Endothelial cell of umbilical vein (primary cell): ENCODE measurements around the gene ADSL. TPM values are rescaled to one million over a fixed set of nuclear protein-coding genes. Genes with fewer than 3 reads are reported as not detected.

Source experiments
- BruUV-seq: library from RNA; stranded (reverse); fragments of 400-500 nt; replicated peaks from 2 replicates; lab custom pipeline; 2021; lab: Mats Ljungman, UMichigan
- CTCF ChIA-PET: fragments of 300-600, 350-600 bp; sonication (Branson Sonifier 250); formaldehyde crosslinking; loops from one replicate; lab custom pipeline; 2021; ENCODE audit warnings: antibody characterized with exemption, inconsistent platforms; lab: Charles Lee
- POLR2A ChIA-PET: fragments of 300-600, 350-600 bp; sonication (Branson Sonifier 250); formaldehyde crosslinking; loops from one replicate; lab custom pipeline; 2021; ENCODE audit warnings: antibody characterized with exemption, inconsistent platforms; lab: Charles Lee
- DNase-seq: peaks from one replicate; pipeline ENCODE4 v3.0.0-alpha.2; 2011; ENCODE audit warnings: low read depth, low spot score
- FAIRE-seq: peaks from 2 replicates; lab custom pipeline; 2011; peaks lifted over from hg19 to GRCh38; lab: Jason Lieb, UNC
- H2AFZ ChIP-seq: 2 replicates; pipeline ENCODE4 v1.6.0; 2012; ENCODE audit warnings: low read depth, low read length, control low read depth, inconsistent platforms
- H3K27ac ChIP-seq: 2 replicates; pipeline ENCODE4 v1.5.1; 2011; ENCODE audit warnings: low read depth, mild to moderate bottlenecking, control low read depth, low read length, moderate library complexity; ENCODE audit not compliant: insufficient read depth
- H3K27me3 ChIP-seq, 2 experiments: 2 replicates each; pipeline versions ENCODE4 v1.6.0 to v1.6.1; 2011; ENCODE audit warnings: low read length in 2 of 2, mixed read lengths in 1 of 2; ENCODE audit not compliant: control insufficient read depth in 2 of 2, insufficient read depth in 2 of 2
- H3K36me3 ChIP-seq, 2 experiments: 2 replicates in 1 of 2; 3 replicates in 1 of 2; pipeline ENCODE4 v1.5.1; 2011; ENCODE audit warnings: low read length in 2 of 2, mild to moderate bottlenecking in 1 of 2, moderate library complexity in 1 of 2; ENCODE audit not compliant: control insufficient read depth in 2 of 2, insufficient read depth in 2 of 2; ENCODE audit errors: extremely low read depth in 1 of 2
- H3K4me1 ChIP-seq: 3 replicates; pipeline ENCODE4 v1.5.1; 2011; ENCODE audit warnings: mild to moderate bottlenecking, low read length; ENCODE audit not compliant: control insufficient read depth, insufficient read depth; ENCODE audit errors: extremely low read depth
- H3K4me2 ChIP-seq: 2 replicates; pipeline ENCODE4 v1.6.1; 2011; ENCODE audit warnings: low read length, control low read depth, mixed read lengths; ENCODE audit not compliant: insufficient read depth
- H3K4me3 ChIP-seq, 3 experiments: fragments of 200-600 bp in 1 of 3; sonication (generic), shearing (Covaris generic) in 1 of 3; replicated peaks in 1 of 3; 2 replicates each; pipeline ENCODE4 v1.5.1; 2011 to 2016; ENCODE audit warnings: control low read depth in 3 of 3, low read length in 3 of 3, mild to moderate bottlenecking in 2 of 3, inconsistent platforms in 1 of 3, low read depth in 1 of 3, moderate library complexity in 1 of 3; ENCODE audit not compliant: insufficient read depth in 1 of 3
- H3K79me2 ChIP-seq: 2 replicates; pipeline ENCODE4 v1.6.0; 2012; ENCODE audit warnings: low read length, inconsistent platforms; ENCODE audit not compliant: control insufficient read depth, insufficient read depth
- H3K9ac ChIP-seq: replicated peaks from 2 replicates; pipeline ENCODE3; 2011; ENCODE audit warnings: low read length, control low read depth; ENCODE audit not compliant: insufficient read depth; ENCODE audit errors: extremely low read depth
- H3K9me1 ChIP-seq: replicated peaks from 3 replicates; pipeline ENCODE4 v1.6.0; 2011; ENCODE audit warnings: mild to moderate bottlenecking, low read length; ENCODE audit not compliant: control insufficient read depth, insufficient read depth; ENCODE audit errors: extremely low read depth
- H3K9me3 ChIP-seq: replicated peaks from 2 replicates; pipeline ENCODE4 v1.5.1; 2012; ENCODE audit warnings: low read length, inconsistent platforms; ENCODE audit not compliant: control insufficient read depth, insufficient read depth
- H4K20me1 ChIP-seq: replicated peaks from 2 replicates; pipeline ENCODE3; 2011; ENCODE audit warnings: mild to moderate bottlenecking, low read length; ENCODE audit not compliant: control insufficient read depth, insufficient read depth; ENCODE audit errors: extremely low read depth
- EZH2 ChIP-seq: IDR thresholded peaks from 2 replicates; pipeline ENCODE4 v1.6.1; 2012; ENCODE audit warnings: borderline replicate concordance, low read depth, mild to moderate bottlenecking, moderate library complexity, low read length, inconsistent platforms; ENCODE audit not compliant: severe bottlenecking
- FOS ChIP-seq: IDR thresholded peaks from 2 replicates; pipeline ENCODE4 v1.6.1; 2011; ENCODE audit warnings: mild to moderate bottlenecking, low read length, moderate library complexity, borderline replicate concordance; ENCODE audit not compliant: insufficient read depth
- GATA2 ChIP-seq: IDR thresholded peaks from 2 replicates; pipeline ENCODE4 v1.7.0; 2011; ENCODE audit warnings: low read depth, mild to moderate bottlenecking, moderate library complexity, mixed read lengths, low read length; ENCODE audit not compliant: insufficient read length, insufficient read depth
- JUN ChIP-seq: IDR thresholded peaks from 2 replicates; pipeline ENCODE4 v1.6.1; 2011; ENCODE audit warnings: borderline replicate concordance, low read depth; ENCODE audit not compliant: insufficient read length, insufficient read depth
- MYC ChIP-seq: IDR thresholded peaks from one replicate; pipeline ENCODE4 v1.6.1; 2011; ENCODE audit warnings: mild to moderate bottlenecking, low read depth, low read length
- POLR2A ChIP-seq: IDR thresholded peaks from 2 replicates; pipeline ENCODE4 v1.6.1; 2012; ENCODE audit warnings: low read depth, mild to moderate bottlenecking, control low read depth, low read length
- POLR2AphosphoS5 ChIP-seq: IDR thresholded peaks from 2 replicates; pipeline ENCODE4 v1.6.1; 2012; ENCODE audit warnings: low read depth, mild to moderate bottlenecking, control low read depth, low read length, moderate library complexity; ENCODE audit not compliant: insufficient read depth
- dilution Hi-C: fragments of 300-500 bp; cut with MboI; formaldehyde crosslinking; loops from one replicate; pipeline ENCODE4 v1.15.0; 2019; ENCODE audit warnings: low sequenced_read_pairs; ENCODE audit not compliant: extremely low pct_ligation_motif_present
- intact Hi-C: fragments of 100-400 bp; cut with micrococcal nuclease; formaldehyde crosslinking; loops from one replicate; pipeline ENCODE4 v1.10.0; 2022
- polyA plus RNA-seq, 4 experiments: library from polyadenylated mRNA; depleted of rRNA in 3 of 4; stranded (reverse) in 3 of 4; unstranded in 1 of 4; fragments of >200 nt; gene quantifications; 2 replicates each; pipeline versions ENCODE4 v1.2.1 to v1.2.3, GENCODE V29; 2011 to 2012; ENCODE audit warnings: missing spikeins in 1 of 4
- total RNA-seq: library from RNA; stranded (reverse); gene quantifications from 2 replicates; pipeline ENCODE4 v1.2.3, GENCODE V29; 2021
- TF ChIP-seq, protein P1 (sequence below): IDR thresholded peaks from 2 replicates; pipeline ENCODE4 v1.6.1; 2011; ENCODE audit not compliant: insufficient read depth, insufficient read length
- TF ChIP-seq, protein P2 (sequence below), 2 donors: IDR thresholded peaks; 1 replicate in 1 of 2; 2 replicates in 1 of 2; pipeline ENCODE4 v1.5.1; 2011; ENCODE audit warnings: low read length in 2 of 2, mild to moderate bottlenecking in 2 of 2, moderate library complexity in 2 of 2, control low read depth in 1 of 2, inconsistent platforms in 1 of 2, low read depth in 1 of 2; ENCODE audit not compliant: insufficient read depth in 1 of 2; ENCODE audit errors: extremely low read depth in 1 of 2

The ADSL gene
- total and polyA plus RNA-seq, 2 donors (not counting 3 experiments of a cell fraction or from before 2014, with no cell fraction given): 103 to 141 TPM

DNA sequence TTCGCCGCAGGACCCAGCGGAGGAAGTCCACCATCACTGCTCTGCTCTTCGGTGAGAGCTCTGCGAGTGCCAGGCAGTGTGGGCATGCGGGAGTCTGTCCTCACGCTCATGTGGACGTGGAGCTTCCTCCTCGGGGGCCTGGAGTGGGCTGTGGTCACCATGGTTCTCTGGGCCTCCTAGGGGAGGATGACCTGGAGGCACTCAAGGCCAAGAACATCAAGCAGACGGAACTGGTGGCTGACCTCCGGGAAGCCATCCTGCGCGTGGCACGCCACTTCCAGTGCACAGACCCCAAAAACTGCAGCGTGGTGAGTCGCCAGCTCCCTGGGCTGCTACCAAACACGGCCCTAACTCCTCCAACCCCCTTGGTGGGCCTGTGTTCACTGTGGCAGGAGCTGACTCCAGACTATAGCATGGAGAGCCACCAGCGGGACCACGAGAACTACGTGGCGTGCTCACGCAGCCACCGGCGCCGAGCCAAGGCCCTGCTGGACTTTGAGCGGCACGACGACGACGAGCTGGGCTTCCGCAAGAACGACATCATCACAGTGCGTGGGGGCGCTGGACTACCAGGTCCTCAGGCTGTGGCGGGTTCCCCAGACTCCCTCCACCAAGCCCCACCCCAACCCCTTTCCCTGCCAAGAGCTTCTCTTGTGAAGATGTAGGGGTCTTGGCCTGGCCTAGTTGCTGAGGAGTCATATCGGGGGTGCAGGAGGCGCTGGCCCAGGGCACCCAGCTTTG lies 60.9 kb downstream of the ADSL start:
- Histone ChIP-seq H3K9me3 (no peaks in the 10 kb centered on the region), H2AFZ (no peak overlapping the region), H3K9ac (no peak overlapping the region), H3K4me2 (no peak overlapping the region), H3K27ac (no peak overlapping the region), H3K79me2 (no peaks in the 10 kb centered on the region), H3K27me3 (no peaks in the 10 kb centered on the region), H3K4me1 (no peaks in the 10 kb centered on the region), H3K9me1 (no peaks in the 10 kb centered on the region), H4K20me1 (no peaks in the 10 kb centered on the region), H3K36me3 (peaks cover 4 to 66% of the 10 kb centered on the region in 2 experiments), H3K4me3 (no peak overlapping the region)
- intact Hi-C loops: no loop called here
- CTCF ChIA-PET: interaction anchor here (1.4 to 3.2 kb wide), 2 partner anchors 10 to 30 kb away, joined by 3 to 9 read pairs; no protein-coding TSS in a partner anchor
- POLR2A ChIA-PET: interaction anchor here (0.8 kb wide), 1 partner anchor 10 kb away, joined by 3 read pairs; no protein-coding TSS in a partner anchor
- dilution Hi-C loops: no loop called here
- no TSS peak for BruUV-seq
- FAIRE-seq (no peak), DNase-seq (no peak)
- no peak for TF ChIP-seq FOS
- no peak for TF ChIP-seq POLR2A
- TF ChIP-seq, protein P1, sequence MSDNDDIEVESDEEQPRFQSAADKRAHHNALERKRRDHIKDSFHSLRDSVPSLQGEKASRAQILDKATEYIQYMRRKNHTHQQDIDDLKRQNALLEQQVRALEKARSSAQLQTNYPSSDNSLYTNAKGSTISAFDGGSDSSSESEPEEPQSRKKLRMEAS: no peak
- TF ChIP-seq, protein P2, sequence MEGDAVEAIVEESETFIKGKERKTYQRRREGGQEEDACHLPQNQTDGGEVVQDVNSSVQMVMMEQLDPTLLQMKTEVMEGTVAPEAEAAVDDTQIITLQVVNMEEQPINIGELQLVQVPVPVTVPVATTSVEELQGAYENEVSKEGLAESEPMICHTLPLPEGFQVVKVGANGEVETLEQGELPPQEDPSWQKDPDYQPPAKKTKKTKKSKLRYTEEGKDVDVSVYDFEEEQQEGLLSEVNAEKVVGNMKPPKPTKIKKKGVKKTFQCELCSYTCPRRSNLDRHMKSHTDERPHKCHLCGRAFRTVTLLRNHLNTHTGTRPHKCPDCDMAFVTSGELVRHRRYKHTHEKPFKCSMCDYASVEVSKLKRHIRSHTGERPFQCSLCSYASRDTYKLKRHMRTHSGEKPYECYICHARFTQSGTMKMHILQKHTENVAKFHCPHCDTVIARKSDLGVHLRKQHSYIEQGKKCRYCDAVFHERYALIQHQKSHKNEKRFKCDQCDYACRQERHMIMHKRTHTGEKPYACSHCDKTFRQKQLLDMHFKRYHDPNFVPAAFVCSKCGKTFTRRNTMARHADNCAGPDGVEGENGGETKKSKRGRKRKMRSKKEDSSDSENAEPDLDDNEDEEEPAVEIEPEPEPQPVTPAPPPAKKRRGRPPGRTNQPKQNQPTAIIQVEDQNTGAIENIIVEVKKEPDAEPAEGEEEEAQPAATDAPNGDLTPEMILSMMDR (IDR thresholded peaks at IDR 0.05; ENCODE audit: extremely low read depth in 1 of 2, insufficient read depth in 1 of 2, low read depth in 1 of 2, low read length in 2 of 2): no peak
- TF ChIP-seq EZH2: no peak
- no peak for TF ChIP-seq MYC
- TF ChIP-seq GATA2: no peak
- TF ChIP-seq JUN: no peak
- no peak for TF ChIP-seq POLR2AphosphoS5
